Lower leg skin (tissue), 3 donors: ENCODE data around the gene HDAC1.

ENCODE experiments used
- CTCF ChIP-seq, 3 donors: fragments of 450-650 bp; IDR thresholded peaks; one replicate each; pipeline ENCODE4 v1.5.1; 2016; ENCODE audit warnings: antibody characterized with exemption in 3 of 3, mild to moderate bottlenecking in 3 of 3, moderate library complexity in 2 of 3
- POLR2A ChIP-seq, 2 donors: fragments of 450-650 bp; IDR thresholded peaks; one replicate each; pipeline ENCODE4 v1.6.1; 2016 to 2017; ENCODE audit warnings: antibody characterized with exemption in 2 of 2, mild to moderate bottlenecking in 1 of 2, moderate library complexity in 1 of 2

- TF ChIP-seq CTCF (IDR thresholded peaks at IDR 0.05), result no peak
- TF ChIP-seq POLR2A (IDR thresholded peaks at IDR 0.05), result no peak
Observed at GRCh38 chr1:32362474-32363313, 70.8 kb downstream of the HDAC1 start, which contains the start of the genes FAM229A and TSSK3.
